NCI-H2171 (cell line): ENCODE data around the gene RPLP2.
A peak's percentile ranks its signal among the peaks of the same experiment; 100 is the strongest.

Experiments used
- DNase-seq: peaks from one replicate; lab custom pipeline; 2025; lab: John Stamatoyannopoulos, UW

Gene RPLP2

DNA sequence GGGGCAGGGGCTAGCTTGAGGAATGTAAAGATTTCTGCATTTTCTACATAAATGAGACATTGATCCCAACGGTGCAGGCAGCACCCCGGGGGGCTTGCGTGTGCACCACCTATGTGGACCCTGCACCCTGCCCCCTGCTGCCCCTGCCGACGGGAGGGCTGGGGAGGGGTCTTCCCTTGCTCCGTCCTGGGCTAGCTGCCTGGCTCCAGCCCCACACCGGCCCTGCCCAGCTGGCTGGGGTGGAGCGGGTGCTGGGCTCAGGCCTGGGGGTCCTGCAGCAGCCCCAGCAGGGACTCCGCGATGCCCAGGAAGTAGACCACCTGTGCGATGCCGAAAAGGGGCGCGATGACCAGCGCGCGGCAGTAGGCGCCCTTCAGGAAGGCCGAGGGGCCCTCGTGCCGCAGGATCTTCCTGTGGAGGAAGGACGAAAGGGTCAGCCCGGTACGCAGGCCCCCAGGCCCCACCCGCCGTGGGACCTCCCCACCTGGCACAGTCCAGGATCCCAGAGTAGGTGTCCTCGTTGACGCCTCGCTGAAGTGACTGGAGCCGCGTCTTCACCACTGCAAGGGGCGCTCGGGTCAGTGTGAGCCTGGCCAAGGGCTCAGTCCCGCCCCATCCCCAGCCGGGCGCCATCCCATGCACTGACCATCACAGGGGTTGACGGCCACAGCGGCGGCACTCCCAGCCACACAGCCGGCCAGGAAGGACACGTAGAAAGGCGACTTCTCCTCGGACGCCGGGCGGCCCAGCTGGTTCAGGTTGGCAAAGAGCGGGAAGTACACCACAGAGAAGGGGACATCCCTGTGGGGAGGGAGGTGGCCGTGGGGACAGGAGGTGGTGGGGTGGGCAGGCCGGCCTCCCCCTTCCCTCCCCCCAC lies 17.9 kb upstream of the RPLP2 start:
- DNase-seq = no peak

DNA sequence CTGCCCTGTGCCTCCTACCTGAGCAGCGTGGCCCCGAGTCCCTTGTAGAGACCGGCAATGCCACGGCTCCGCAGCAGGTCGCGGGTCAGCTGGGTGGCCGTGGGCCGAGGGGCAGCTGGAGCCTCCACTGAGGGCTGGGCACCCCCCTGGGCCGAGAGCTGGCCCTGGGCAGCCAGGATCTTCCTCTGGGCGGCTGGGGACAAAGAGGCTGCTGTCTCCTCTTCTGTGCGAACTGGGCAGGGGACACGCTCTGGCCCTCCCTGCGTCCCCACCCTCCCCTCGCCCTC lies 17.3 kb upstream of the RPLP2 start:
- DNase-seq = no peak

DNA sequence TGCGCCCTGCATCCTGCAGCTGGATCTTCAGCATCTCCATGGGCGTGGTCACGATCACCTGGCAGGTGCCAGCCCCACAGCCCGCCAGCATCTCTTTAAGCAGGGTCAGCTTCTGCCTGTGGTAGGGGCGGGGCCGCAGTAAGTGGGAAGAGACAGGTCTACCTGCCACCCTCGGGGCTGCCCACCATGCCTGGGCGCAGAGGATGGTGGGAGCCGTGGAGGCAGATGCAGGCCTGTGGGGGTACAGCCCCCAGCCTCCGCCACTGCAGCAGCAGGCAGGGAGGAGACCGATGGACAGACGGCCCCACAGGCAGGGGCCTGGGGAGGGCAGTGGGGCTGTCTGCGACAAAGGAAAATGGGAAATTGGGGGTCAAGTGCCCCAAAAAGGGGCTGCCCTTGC lies 16.9 kb upstream of the RPLP2 start:
- DNase-seq = no peak

DNA sequence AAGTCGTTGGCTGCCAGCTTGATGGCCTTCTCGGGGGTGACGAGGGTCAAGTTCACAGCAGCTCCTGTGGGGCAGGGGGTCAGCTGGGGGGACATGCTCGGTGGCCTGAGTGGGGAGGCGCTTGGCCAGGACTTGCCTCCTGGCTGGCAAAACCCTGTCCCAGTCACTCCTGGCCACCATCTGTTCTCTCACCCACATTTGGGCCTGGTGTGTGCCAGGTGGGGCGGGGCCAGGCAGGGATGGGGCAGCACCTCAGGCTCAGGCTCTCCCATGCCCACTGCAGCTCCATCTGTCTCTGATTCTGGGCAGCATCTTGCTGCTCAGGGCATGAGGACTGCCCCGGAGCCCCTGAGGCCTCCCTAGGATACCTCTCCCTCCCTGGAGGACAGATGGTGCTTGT lies 16.2 kb upstream of the RPLP2 start:
- DNase-seq = no peak

DNA sequence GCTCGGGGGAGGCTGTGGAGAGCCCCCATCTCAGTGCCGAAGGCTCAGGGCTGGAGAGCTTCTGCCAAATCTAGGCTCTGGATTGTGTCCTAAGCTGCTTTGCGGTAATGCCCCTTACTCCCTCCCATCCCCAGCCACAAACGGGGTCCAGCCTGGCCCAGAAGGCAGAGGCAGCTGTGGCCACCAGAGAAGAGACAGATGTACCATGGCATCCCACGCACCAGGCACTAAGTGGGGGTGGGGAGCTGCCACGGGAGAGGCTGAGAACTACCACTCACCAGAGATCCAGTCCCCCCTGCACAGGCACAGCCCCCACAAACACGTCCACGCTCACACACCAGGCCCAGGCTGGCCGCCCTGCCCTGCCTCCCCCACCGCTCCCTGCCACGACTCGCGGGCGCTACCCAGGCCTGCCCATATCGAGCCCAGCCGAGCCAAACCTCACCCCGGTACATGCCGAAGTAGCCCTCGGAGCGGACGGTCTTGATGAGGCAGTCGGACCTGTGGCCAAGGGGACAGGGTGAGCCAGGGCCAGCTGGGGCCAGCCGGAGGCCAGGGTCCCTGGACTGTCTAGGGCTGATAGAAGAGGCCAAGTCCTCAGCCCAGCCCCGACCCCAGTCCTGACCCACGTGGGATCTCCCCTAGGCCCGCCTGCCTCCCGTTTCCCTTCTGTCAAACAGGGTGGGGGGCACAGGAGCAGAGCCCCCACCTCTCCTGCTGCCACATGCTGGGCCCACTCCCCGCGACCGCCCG lies 15.6 kb upstream of the RPLP2 start:
- no peak for DNase-seq

DNA sequence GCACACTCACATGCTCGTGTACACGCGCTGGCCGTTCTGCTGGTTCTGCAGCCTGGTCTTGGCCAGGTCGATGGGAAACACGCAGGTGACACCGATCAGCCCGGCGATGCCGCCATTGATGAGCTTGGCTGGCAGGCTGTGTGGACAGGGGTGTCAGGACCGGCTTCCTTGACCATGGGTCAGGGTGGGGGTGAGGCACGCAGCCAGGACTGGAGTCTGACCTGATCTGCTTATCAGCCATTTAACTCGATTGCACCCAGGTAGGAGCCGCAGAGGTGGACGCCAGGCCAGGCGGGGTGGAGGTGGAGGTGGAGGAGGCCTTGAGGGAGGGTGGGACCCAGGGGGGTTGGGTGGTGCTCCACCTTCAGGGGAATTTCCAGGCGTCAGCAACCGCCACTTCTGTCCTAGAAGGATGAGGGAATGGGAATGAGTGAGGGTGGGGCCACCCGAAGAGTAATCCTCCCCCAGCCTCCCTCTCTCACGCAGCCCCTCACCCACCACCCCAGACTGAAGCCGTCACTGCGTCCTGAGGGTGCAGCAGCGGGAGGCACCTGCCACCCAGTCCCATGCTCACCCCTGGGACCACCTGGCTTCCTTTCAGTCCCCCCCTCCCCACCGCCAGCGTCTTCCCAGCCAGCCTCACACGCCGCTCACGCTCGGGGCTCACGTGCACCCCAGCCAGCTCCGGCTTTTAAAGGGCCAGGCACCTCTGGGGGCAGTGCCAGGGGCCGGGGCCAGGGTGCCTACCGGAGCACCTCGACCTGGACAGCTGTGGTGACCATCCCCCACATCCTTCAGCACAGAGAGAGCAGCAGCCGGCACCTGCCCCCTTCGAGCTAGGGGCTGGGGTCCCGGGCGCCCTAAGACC lies 14.8 kb upstream of the RPLP2 start:
- no peak for DNase-seq

DNA sequence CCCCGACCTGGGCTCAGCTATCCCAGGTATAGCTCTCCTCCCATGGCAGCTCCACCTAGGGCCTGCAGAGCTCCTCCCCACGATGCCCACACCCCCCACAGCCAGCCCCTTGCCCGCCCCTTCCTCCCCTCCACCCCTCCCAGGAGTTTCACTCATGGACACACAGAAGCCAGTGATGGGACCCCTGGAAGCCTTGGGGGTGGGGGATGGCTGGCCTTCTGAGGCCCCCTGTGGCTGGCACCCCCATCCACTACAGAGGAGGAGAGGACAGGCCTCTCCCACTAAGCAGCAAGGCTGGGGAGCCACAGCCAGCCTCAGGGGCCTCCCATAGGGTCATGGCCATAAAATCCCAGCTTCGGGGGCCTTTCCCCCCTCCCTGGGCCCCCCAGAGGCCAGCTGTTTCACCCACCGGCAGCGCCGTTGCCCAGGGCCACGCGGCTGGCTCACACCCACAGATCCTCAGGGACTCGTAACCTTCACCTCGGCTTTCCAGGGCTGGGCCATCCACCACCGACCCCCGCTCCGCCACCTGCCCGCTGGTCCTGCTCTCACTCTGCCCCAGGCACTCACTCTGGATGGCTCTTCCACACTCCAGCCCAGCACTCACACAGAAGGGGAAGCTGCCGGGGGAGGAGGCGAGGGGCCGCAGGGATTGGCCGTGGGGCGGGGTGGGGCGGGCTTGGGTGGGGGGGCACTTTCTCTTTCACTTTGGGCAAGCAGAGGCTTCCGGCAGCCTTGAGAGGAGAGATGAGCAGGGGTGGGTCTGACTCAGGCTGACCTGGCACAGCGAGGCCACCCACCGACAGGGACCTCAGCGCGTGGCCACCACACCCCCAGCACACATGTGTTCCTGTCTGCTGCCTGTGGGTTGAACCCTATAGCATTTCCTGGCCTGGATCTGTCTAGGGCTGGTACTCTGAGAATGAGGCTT lies 13.9 kb upstream of the RPLP2 start:
- no peak for DNase-seq

DNA sequence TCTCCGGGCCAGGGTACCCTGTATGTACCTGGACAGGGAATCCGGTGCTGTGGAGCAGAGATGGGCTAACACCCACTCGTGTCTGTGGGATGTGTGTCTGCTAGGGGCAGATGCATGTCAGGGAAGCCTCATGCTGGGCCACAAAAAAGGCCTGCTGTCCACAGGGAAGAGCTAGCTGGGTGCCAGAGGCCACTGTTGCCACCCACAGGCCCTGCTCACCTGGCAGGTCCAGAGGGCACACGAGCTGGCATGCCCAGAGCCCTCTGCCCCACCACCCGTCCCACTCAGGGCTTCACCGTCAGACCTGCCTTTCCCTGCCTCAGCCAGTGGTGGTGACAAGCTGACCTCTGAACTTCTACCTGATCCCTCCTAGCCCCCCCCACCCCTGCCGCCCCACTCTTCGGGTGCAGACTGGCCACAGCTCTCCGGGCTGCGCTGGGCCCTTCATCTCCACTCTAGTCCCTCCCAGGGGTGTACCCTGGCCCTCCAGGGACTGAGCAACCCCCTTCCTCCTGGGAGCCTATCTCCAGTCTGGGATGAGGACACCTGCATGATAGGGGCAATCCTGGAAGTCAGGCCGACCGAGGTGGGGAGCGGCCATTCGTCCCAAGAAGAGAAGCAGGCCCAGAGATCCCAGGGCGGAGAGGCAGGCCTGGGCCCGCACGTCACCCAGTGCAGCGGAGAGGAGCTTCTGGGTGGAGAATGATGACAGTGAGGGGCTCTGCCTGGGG lies 13.0 kb upstream of the RPLP2 start:
- no peak for DNase-seq

DNA sequence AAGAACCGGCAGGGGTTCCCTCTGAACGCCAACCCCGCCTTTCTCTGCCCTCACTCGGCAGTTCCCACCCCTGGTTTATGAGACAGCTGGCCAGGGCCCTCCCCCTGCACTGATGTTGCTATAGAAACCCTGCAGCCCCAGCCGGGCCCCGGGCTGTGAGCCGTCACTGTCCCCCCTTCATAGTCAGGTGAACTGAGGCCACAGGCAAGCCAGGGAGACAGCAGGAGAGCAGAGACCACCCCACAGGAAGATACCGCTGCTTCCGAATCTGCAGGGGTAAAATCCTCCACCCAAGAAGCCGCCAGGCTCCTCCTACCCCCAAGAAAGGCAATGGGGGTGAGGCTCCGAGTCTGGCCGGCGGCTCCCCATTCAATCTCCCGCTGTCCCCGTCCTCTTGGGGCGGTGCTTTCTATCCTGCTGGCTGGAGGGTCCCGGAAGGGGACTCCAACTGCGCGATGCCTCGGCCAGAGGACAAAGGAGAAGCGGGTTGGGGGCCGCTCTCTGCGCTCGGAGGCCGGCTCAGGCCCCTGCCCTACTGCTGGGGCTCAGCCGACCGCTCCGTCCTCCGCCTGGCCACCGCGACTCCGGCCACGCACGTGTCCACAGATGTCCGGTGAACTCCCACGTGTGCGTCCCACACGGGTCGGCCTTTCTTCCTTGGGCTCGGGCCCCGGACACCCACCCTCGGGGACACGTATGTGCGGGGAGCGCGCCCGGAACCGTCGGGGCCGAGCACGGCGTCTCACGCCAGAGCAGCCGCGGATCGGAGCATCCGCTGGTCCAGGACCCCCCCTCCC lies 12.3 kb upstream of the RPLP2 start:
- peak; percentile 77 for DNase-seq

DNA sequence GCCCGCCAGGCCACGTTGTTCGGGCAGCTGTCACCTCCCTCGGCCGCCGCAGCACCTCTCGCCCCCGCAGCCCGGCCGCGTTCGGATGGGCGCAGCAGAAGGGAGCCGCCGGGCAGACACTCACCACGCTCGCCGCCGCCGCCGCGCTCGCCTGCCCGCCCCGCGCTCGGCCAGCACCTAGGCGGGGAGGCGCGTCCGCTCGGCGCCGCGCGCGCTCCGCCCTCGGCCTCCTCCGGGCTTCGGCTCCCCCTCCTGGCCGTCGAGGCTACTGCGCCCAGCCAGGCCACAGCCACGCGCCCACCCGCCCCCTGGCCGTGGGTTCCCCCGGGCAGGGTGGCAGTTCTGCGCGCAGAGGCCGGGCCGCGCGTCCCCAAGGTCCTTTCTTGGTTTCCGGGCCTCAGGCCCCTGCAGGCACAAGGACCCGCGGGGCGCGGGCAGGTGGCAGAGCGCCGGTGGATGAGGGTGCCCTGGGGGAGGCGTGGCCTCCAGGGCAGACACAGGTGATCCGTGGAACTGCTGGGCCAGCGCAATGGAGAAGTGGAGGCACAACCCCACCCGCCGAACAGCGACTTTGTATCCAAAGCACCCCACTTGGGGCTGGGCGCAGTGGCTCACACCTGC lies 11.6 kb upstream of the RPLP2 start, which contains the start of gene SLC25A22:
Gene SLC25A22, minus strand, starts transcription at position 189 of the 621 bp plus-strand sequence. CDS start 3,275 bp downstream, outside the sequence.
- DNase-seq = peak; percentile 56

DNA sequence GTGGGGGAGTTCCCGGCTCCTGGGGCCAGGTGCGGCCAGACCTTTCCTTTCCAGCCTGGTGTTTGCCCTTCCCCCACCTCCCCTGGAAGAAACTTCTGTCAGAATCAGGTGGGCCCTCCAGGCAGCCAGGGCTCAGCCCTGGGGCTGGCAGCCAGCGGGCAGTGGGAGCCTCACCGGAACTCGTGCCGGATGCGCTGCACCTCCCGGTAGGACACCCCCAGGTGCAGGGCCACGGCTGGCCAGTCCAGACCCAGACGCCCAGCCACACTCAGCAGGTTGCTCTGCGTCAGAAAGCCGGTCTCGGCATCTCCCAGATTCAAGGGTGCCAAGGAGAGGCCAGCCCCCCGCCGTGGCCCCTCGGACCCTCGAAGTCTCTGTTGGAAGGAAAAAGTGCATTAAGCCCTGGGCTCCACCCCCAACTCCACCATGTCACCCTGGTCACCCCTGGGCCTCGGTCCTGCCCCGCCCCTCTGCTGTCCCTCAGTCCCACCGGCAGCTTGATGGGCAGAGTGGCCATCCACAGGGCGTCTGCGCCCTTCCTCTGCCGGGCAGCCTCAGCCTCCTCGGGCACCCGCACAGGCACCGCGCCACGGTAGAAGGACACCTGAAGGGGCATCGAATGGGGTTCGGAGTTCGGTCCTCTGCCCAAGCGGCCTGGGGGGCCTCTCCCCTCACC lies 10.0 kb upstream of the RPLP2 start:
- no peak for DNase-seq

DNA sequence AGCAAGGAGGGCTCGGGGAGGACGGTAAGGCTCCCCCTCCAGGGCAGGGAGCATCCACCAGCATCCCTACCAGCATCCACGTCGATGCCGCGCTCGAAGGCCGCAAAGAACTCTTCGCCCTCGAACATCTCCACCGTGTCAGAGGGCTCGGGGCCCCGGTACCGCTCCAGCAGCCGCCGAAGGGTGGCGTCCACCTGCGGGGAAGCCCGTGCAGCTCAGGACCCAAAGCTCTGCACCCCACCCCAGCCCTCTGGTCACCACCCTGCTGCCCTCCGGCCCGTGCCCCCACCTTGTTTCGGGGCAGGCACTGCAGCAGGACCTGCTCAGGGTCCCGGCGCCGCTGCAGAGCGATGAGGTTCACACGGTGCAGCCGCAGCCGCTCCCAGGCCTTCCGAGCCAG lies 9.3 kb upstream of the RPLP2 start:
- no peak for DNase-seq

DNA sequence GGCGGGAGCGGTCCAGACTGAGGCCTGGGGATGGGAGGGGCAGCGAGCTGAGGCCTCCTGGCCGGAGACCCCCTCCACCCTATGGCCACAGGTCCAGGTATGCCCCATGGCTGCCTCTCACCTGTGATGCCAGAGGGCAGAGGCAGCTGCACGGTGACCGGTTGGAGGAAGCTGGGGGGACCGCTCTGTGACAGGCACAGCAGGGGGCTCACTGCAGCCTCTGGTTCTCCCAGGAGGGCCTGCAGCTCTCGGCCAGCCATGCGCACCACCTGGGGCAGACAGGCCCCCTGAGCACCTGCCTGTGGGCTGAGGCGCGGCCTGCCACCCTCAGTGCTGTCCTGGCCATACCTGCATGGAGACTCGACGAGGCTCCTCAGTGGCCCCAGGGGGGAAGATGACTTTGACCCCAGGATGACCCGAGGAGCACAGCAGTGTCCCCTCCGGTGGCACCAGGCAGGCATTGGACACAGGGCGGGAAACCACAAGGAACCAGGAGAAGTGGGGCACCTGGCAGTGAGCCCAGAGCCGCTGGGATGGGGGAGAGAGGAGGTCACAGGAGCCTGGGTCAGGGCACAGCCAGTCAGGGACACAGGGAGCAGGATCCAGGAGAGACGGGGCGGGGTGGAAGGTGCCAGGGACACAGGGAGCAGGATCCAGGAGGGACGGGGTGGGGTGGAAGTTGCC lies 8.5 kb upstream of the RPLP2 start:
- no peak for DNase-seq

DNA sequence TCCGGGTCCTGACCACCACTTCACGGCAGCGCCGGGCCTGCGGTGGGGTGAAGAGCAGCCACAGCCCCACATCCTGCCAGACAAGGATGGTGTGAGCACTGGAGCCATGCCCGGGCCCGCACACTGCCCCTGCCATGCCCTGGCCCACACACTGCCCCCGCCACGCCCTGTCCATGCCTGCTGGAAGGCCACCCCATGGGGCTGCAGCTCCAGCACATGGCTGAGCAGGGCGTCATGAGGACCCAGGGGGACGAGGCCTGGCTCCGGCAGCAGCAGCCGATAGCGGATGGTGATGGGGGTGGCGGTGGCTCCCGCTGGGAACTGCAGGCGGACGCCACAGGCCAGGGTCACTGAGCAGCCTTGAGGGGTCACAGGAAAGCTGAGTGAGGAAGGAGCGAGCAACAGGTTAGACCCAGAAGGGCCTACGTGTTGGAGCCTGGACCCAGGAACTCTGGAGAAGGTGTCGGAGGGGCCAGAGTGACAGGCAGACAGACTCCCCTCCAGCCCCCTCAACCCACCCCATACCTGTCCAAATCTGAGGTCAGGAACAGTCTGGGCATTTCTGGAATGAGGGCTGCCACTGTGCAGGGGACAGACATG lies 7.6 kb upstream of the RPLP2 start:
- DNase-seq = no peak

DNA sequence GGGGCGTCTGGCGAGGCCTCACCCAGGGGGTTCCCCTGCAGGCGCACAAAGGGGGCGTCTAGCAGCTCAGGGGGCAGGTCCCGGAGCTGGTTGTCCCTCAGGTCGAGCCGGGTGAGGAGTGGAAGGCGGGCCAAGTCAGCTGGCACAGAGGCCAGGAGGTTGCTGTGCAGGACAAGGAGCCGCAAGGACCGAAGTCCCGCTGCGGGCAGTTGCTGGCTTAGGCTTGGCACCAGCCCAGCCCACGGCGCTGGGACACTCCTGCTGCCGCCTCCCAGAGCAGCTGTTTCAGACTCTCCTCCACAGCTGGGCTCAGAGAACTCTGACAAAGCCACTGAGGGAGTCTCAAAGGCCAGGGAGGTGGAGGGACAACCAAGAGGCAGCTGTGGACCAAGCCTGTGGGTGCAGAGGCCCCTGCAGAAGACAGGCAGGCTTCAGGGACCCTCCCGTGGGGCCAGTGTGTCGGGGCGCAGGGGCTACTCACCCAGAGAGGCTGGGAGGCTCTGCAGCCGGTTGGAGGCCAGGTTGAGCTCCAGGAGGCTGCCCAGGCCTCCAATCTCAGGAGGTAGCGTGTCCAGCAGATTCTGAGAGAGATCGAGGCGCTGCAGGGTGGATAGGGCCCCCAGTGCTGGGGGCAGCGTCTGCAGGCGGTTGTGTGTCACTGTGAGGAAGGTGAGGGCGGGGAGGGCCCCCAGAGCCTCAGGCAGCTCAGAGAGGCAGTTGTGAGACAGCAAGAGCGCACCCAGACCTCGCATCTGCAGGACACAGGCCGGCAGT lies 6.9 kb upstream of the RPLP2 start:
- no peak for DNase-seq

DNA sequence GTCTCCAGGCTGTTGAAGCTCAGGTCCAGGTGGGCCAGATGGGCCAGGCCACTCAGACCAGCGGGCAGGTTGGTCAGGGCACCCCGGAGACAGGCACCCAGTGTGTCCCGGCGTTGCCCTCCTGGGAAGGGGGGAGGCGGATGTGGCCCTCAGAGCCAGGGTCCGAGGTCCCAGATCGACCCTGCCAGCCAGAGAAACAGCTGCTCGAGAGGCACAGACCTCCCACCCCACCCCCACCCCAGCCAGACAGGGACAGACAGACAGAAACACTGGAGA lies 6.4 kb upstream of the RPLP2 start:
- DNase-seq = no peak
